Hepatocyte (in vitro differentiated cells): ENCODE measurements around the gene ARL16.

Experiments
- EZH2 ChIP-seq: fragments of 200-600 bp; sonication (generic); IDR thresholded peaks from 2 replicates; pipeline ENCODE4 v1.6.1; 2016; ENCODE audit warnings: antibody characterized with exemption, mild to moderate bottlenecking, borderline replicate concordance
- TF ChIP-seq, protein P1 (sequence below): fragments of 200-600 bp; sonication (generic); IDR thresholded peaks from 2 replicates; pipeline ENCODE4 v1.5.1; 2016; ENCODE audit warnings: antibody characterized with exemption, mild to moderate bottlenecking; ENCODE audit not compliant: poor library complexity

GRCh38 chr17:81713556-81714411, 30.2 kb upstream of the ARL16 start:
- TF ChIP-seq, protein P1, sequence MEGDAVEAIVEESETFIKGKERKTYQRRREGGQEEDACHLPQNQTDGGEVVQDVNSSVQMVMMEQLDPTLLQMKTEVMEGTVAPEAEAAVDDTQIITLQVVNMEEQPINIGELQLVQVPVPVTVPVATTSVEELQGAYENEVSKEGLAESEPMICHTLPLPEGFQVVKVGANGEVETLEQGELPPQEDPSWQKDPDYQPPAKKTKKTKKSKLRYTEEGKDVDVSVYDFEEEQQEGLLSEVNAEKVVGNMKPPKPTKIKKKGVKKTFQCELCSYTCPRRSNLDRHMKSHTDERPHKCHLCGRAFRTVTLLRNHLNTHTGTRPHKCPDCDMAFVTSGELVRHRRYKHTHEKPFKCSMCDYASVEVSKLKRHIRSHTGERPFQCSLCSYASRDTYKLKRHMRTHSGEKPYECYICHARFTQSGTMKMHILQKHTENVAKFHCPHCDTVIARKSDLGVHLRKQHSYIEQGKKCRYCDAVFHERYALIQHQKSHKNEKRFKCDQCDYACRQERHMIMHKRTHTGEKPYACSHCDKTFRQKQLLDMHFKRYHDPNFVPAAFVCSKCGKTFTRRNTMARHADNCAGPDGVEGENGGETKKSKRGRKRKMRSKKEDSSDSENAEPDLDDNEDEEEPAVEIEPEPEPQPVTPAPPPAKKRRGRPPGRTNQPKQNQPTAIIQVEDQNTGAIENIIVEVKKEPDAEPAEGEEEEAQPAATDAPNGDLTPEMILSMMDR, result no peak
- no peak for TF ChIP-seq EZH2
